Heart left ventricle (tissue), 13 donors: ENCODE measurements around the gene THBS1.

Experiments
- CTCF ChIP-seq, 12 donors: fragments of 200-600 bp; sonication (generic) in 4 of 12; IDR thresholded peaks; one replicate each; pipeline versions ENCODE4 v1.5.0 to v1.8.0; 2018 to 2022; ENCODE audit warnings: antibody characterized with exemption in 12 of 12, mild to moderate bottlenecking in 5 of 12
- POLR2A ChIP-seq, 2 donors: fragments of 450-650 bp; IDR thresholded peaks; one replicate each; pipeline ENCODE4 v1.6.1; 2017; ENCODE audit warnings: antibody characterized with exemption in 2 of 2, mild to moderate bottlenecking in 2 of 2, moderate library complexity in 2 of 2
- donor health status: ischemic (EF 13 %, LVEDD 7.1; RV severe dilation, severe dysfunction).
- donor health status: DM: no; HTN: yes; CAD: no.
- donor health status: DM: no; HTN: no; CAD: no.
- donor health status: ischemic (EF 25% LVEDD 6.9; RV normal size, moderate dysfunction).
- donor health status: ischemic (EF 25% LVEDD 5.7; RV mildly dilated, moderate dysfunction).
- donor health status: ischemic (EF 35%, LVEDD 5.7; RV mildly dilated, moderate dysfunction).
- donor health status: nonischemic (EF 11% LVEDD 7.7; RV severe dilation, severe dysfunction).
- donor health status: DM: yes; HTN: yes; CAD: no.
- donor health status: PGD.
- donor health status: ischemic (EF 29% LVEDD 5.4; RV normal size, mild dysfunction).
- donor health status: nonischemic (EF 23%, LVEDD 6.1; RV moderate dilation, normal function).

- TF ChIP-seq CTCF (IDR thresholded peaks at IDR 0.05) (peak; percentile 95 to 99 (median 97)), POLR2A (IDR thresholded peaks at IDR 0.05) (no peak)
Observed at GRCh38 chr15:39580117-39580484, 778 bp upstream of the THBS1 start.
